Activated T-cell treated with anti-CD3 and anti-CD28 coated beads, Interleukin-2, amount 50 U/mL, for 48 hours (primary cell): ENCODE measurements around the gene NCOA7.
A peak's percentile ranks its signal among the peaks of the same experiment; 100 is the strongest.
"Not testable (repeated sequence)": the region's sequence is repeated elsewhere in the genome, so short reads cannot be mapped to it uniquely, and the experiment has no call there.

Experiments used
- DNase-seq, 2 experiments: peaks; one replicate each; pipeline ENCODE4 v3.0.0-alpha.2; 2020

NCOA7 gene

GRCh38 chr6:125843593-125843992 is 52.8 kb downstream of the NCOA7 start:
- DNase-seq: no peak

- no peak for DNase-seq
These were observed 54.2 kb downstream of the NCOA7 start for GRCh38 chr6:125844989-125845388.

- no peak for DNase-seq
These were observed 55.7 kb downstream of the NCOA7 start for GRCh38 chr6:125846292-125847024.

GRCh38 chr6:125848286-125848685 is 57.5 kb downstream of the NCOA7 start:
- DNase-seq: not testable (repeated sequence)

- DNase-seq: no peak
These were observed 59.6 kb downstream of the NCOA7 start for GRCh38 chr6:125850361-125850760.

GRCh38 chr6:125852587-125852986 is 61.8 kb downstream of the NCOA7 start:
- no peak for DNase-seq

GRCh38 chr6:125853168-125853567 is 62.4 kb downstream of the NCOA7 start:
- no peak for DNase-seq

- no peak for DNase-seq
These were observed 63.0 kb downstream of the NCOA7 start for GRCh38 chr6:125853756-125854155.

GRCh38 chr6:125854355-125854754 is 63.6 kb downstream of the NCOA7 start:
- no peak for DNase-seq

- DNase-seq: no peak
These were observed 65.0 kb downstream of the NCOA7 start for GRCh38 chr6:125855783-125856182.

- no peak for DNase-seq
These were observed 67.1 kb downstream of the NCOA7 start for GRCh38 chr6:125857846-125858245.

GRCh38 chr6:125858427-125859320 is 67.9 kb downstream of the NCOA7 start:
- DNase-seq: peak; percentile 26 to 28

GRCh38 chr6:125859727-125860126 is 69.0 kb downstream of the NCOA7 start:
- no peak for DNase-seq

GRCh38 chr6:125863023-125863422 is 72.3 kb downstream of the NCOA7 start:
- DNase-seq: no peak

GRCh38 chr6:125865015-125865414 is 74.3 kb downstream of the NCOA7 start:
- DNase-seq: no peak

GRCh38 chr6:125866433-125866832 is 75.7 kb downstream of the NCOA7 start:
- no peak for DNase-seq

- DNase-seq: no peak
These were observed 76.8 kb downstream of the NCOA7 start for GRCh38 chr6:125867483-125867942.

GRCh38 chr6:125868252-125868651 is 77.5 kb downstream of the NCOA7 start:
- DNase-seq: no peak

GRCh38 chr6:125868678-125869395 is 78.1 kb downstream of the NCOA7 start:
- no peak for DNase-seq

- no peak for DNase-seq
These were observed 78.7 kb downstream of the NCOA7 start for GRCh38 chr6:125869427-125869826.

GRCh38 chr6:125871365-125871764 is 80.6 kb downstream of the NCOA7 start:
- no peak for DNase-seq

GRCh38 chr6:125872259-125872921 is 81.6 kb downstream of the NCOA7 start:
- no peak for DNase-seq

GRCh38 chr6:125882243-125882642 is 91.5 kb downstream of the NCOA7 start:
- DNase-seq: no peak
